Epithelial cell of prostate (primary cell): Measurements from ENCODE around the gene MED12L.

Experiments
- DNase-seq: peaks from one replicate; pipeline ENCODE4 v3.0.0-alpha.2; 2011; ENCODE audit warnings: low read depth, low spot score
- H3K27ac ChIP-seq: fragments of 450-650 bp; 2 replicates; pipeline ENCODE4 v1.5.1; 2017; ENCODE audit warnings: mild to moderate bottlenecking

Gene MED12L

GRCh38 chr3:151428386-151428785 lies 342.9 kb downstream of the MED12L start:
- no peak for DNase-seq
- H3K27ac ChIP-seq = no peak overlapping the region

DNA sequence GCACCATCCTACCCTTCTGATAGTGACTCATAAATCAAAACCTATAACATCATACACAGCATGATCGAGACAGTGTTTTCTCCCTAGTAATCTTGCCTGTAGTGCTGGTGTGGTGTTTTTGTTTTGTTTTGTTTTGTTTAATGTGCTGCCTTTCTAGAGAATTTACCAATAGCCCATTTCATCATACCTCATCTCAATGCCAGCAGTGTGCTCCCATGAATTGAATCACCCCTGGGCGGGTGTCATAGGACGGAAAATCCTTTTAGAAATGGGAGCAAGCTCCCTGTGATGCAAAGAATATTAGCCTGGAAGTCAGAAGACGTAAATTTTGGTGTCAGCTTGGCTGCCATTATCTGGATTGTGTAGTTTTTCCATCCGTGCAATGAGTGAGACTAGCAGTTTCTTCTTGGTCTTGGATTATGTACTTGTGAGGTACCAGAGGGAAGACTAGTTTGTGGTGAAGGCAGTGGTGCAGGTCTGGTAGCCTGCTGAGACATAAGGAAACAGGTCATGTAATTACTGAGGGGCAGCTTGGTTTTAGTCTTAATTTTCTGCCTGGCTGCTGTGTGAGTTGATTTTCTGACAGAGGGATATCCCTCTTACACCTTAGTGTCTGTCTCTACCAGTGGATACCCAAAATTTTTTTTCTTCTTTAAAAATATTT lies 345.5 kb downstream of the MED12L start:
- no peak overlapping the region for H3K27ac ChIP-seq
- no peak for DNase-seq

GRCh38 chr3:151431940-151432339 lies 346.5 kb downstream of the MED12L start:
- H3K27ac ChIP-seq = peak overlapping the region; percentile 2
- DNase-seq = peak; percentile 77

DNA sequence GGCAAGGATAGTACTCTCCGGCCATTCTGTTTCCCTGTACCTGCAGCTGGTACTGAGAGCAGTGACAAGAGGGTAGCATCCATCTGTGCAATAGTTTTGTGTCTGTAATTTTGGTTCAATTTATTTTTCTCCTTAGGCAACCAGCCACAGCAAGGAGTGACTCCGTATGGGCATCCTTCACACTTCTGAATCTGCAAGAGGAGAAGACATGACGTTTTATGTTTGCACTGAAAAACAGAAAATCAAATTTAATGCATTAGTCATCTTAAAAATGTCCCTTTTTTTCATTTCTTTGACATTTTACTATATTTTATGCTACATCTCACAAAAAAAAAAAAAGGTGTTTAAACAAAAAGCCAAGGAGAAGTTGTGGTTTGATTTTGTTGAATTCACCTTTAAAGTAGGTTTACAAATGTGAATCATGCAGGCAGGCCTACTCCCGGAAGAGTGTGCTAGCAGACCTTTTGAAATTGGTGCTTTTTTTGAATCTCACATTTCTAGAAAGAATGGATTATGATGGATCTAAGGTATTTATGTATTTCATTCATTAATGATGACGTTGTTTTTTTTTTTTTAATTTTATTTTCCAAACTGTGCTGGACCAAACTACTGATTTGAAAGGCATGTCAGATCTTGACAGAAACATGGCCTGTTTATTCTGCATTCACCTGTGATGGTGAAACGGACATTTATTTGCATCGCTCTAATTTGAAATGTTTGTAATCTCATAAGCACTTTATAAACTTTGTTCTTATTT lies 347.3 kb downstream of the MED12L start:
- no peak for DNase-seq
- H3K27ac ChIP-seq = no peak overlapping the region

DNA sequence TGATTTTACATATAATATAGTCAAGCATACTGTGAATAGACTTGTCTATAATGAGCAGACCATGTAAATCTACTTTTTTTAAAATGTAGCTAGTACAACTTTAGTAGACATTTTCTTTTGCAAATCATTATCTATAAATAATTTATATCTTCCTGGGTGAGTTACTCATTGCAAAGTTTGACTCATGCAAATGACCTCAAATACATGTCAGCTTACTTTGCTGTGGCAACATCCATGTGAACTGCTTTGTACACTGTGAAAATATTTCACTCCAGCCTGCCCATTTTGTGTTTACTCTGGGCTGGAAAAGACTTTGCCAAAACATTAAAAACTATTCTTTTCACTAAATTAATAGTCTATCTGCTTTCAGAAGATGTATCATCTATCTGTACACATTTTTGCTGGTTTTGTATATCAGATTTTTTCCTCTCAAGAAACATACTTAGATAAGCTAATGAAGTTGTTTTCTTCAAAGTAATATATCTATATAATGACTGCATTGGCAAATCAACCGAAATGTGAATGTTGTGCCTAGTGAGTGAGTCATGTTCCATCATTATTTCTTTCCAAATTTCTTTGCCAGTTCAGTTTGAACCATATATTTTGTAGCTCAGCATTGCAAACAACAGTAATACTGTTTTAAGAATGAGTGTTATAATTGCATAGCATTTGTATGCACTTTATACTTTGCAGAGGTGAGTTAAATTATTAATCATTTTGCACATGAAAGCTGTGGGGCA lies 348.9 kb downstream of the MED12L start:
- peak; percentile 31 for DNase-seq

DNA sequence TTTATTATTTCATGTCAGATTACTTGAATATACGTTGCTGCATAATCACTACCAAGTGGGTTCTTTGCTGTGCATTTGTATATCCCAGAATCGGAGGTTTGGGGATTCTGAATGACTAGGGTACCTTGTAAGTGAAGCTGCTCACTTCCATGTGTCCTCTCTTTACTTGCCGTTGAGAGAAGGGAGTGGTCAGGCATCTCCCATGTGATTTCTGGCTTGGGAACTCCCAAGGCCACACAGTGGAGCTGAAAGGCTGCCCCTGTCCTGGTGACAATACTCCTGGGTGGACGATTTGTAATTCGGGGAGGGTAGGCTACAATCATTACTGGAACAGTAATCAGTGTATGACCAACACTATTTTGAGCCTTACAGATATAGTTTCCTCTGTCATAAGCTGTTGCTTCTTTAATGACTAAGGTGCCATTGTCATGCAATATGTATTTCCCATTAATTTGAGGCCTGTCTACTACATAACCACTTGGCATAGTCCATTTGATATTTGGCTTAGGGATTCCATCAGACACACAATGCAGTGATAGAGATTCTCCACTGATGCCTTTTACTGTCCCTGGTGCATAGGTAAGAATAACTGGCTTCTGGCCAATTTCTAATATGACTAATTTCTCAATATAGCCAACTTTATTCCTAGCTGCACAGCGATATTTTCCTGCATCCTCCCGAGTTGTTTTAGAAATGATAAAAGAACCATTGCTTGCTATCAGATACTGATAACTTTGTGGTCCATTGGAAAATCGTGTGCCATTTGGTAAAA lies 351.4 kb downstream of the MED12L start:
- H3K27ac ChIP-seq = no peak overlapping the region
- DNase-seq = no peak

More for the DNA sequence above, 348.9 kb downstream of the MED12L start:
- peak overlapping the region; percentile 58 for H3K27ac ChIP-seq

DNA sequence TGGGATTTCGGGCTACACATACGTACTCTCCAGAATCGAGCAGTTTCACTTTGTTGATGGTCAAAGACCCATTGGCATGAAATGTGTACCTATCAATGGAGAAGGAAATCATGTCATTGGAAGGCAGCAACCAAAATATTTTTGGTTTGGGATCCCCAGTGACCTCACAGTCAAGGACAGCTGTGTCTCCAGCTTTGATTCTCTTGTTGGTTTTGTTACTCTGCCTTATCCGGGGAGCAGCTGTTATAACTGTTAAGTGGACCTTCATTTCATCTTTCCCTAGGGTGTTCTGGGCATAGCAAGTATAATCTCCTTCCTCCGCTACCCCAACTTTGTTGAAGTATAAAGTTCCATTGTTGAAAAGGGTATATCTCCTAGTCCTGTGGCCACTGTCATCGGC lies 352.4 kb downstream of the MED12L start:
- no peak for DNase-seq
- H3K27ac ChIP-seq = no peak overlapping the region

DNA sequence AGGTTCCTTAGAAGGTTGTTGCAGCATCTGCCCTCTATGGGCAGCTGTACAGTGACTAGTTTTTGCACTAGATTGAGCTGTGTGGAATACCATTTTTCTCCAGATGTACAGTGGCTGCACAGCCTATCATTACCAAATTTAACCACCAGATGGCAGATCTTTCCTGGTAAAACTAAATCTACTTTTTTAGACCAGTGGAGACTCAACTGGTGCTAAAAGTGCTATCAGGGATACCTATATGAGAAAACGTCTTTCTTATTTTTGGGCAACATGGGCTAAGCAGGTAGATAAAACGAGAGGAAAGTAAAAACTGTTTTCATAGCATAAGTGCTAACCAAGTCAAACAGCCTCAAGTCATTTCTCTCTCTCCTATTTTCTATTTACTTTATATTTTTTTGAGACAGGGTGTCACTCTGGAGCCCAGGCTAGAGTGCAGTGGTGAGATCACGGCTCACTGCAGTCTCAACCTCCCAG lies 354.2 kb downstream of the MED12L start:
- DNase-seq = no peak
- no peak overlapping the region for H3K27ac ChIP-seq

- no peak overlapping the region for H3K27ac ChIP-seq
- DNase-seq = no peak
Observed at GRCh38 chr3:151440940-151441339, 355.5 kb downstream of the MED12L start.

- DNase-seq = no peak
- no peak overlapping the region for H3K27ac ChIP-seq
Observed at GRCh38 chr3:151443583-151443982, 358.1 kb downstream of the MED12L start.

DNA sequence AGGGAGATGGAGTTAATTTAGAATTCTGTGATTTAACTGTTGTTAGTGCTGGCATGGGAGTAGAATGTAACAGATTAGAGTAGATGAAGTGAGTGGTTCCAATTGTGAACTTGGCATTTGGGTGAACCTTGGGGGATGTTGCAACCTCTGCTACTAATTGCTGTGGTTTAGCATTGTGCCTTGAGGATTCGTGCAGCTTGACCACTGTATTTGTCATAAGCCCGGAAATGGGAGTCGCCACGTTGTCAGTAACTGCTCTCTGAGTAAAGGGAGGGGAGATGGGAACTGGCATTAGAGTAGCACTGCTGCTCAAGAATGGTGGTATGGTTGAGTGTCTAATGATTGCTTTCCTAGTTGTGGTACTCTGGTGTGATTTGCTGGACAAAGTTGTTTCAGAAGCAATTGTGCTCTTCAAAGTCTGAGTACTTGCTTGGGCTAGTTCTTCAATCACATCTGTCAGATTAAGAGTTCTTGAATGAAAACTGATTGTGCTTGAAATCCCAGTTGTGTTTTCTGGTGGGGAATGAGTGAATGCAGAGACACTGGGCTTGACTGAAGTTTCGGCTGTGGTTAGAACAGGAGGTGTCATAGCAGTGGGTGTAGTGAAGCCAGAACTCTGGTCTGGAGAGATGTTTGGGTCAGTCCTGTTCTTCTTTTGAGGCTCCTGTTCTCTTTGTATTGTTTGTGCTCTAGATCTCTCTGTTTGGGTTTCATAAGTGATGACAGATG lies 360.0 kb downstream of the MED12L start:
- H3K27ac ChIP-seq = no peak overlapping the region
- DNase-seq = peak; percentile 46

DNA sequence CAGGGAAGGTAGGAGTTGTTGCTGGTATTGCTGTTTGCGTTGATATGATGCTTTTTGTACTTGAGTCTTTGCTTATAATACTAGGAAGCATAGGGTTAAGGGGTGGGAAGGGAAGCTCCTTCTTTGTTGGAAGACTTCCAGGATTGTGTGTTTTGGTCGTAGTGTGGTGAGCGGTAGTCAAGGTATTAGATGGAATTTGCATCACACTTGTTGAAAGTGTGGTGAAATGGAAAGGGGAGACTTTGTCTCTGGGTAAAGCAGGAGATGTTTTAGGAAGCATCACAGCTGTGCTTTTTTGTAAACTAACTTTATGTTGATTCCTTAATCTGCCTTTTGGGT lies 360.5 kb downstream of the MED12L start:
- DNase-seq = no peak
- H3K27ac ChIP-seq = no peak overlapping the region

GRCh38 chr3:151452368-151452767 lies 366.9 kb downstream of the MED12L start:
- no peak for DNase-seq
- no peak overlapping the region for H3K27ac ChIP-seq

DNA sequence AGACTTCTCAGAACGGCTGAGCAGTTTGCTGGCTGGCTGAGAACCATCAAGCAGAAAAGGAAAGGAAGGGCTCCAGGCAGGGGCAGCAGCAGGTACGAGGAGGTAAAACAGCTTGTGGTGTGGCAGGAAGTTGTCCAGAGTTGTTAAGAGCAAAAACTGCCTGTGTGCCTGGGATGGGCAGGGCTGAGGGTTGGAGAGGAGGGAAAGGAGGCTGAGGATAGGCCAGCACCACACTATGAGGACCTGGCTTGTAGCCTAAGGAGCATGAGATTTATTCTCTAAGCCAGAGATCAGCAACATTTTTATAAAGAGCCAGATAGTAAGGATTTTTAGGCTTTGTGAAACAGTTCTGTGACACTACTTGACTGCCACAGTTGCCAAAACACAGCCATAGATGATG lies 367.4 kb downstream of the MED12L start:
- no peak overlapping the region for H3K27ac ChIP-seq
- no peak for DNase-seq

DNA sequence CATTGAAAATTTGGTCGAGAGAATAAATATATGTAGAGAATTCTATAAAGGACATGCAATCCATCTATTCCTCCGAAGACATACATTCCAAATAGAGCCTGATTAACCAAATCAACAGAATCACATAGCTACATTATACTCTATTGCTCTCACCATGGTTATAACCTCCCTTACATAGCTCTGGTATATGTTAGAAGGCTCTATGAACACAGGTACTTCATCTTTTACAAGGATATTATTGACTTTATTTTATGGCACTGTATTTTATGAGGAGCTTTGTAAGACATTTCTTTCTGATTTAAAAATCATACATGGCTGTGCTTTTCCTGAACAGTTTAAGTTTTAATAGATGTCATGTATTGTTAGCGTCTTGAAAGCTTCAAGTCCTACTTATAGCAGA lies 370.6 kb downstream of the MED12L start:
- no peak for DNase-seq
- no peak overlapping the region for H3K27ac ChIP-seq

GRCh38 chr3:151459358-151459757 lies 373.9 kb downstream of the MED12L start:
- no peak for DNase-seq
- H3K27ac ChIP-seq = no peak overlapping the region

- DNase-seq = no peak
- H3K27ac ChIP-seq = no peak overlapping the region
Observed at GRCh38 chr3:151460228-151460627, 374.8 kb downstream of the MED12L start.

GRCh38 chr3:151460774-151461450 lies 375.4 kb downstream of the MED12L start, which contains the start of gene IGSF10:
Gene IGSF10 (minus strand): TSS chr3:151461061. CDS start chr3:151458709, 2,352 bp downstream.
- no peak within 1 kb of the TSS for H3K27ac ChIP-seq
- DNase-seq = no peak

- H3K27ac ChIP-seq = no peak overlapping the region
- no peak for DNase-seq
Observed at GRCh38 chr3:151462278-151462780, 376.9 kb downstream of the MED12L start.
